RWPE2 (cell line): ENCODE results near the gene NOP10.
A peak's percentile ranks its signal among the peaks of the same experiment; 100 is the strongest.

Source experiments
- ATAC-seq: fragments of 200-7000 bp; cut with Tn5 transposase; 3 replicates; pipeline ENCODE4 v1.9.1; 2021; ENCODE audit warnings: low read depth
- DNase-seq: peaks from one replicate; pipeline ENCODE4 v3.0.0-alpha.2; 2020; ENCODE audit warnings: low spot score
- H3K27ac ChIP-seq: fragments of 450-650 bp; 2 replicates; pipeline ENCODE4 v1.5.1; 2017; ENCODE audit warnings: mild to moderate bottlenecking; ENCODE audit not compliant: poor library complexity, severe bottlenecking
- H3K27me3 ChIP-seq: fragments of 250-450 bp; sonication (Bioruptor Pico); 2 replicates; pipeline ENCODE4 v1.5.1; 2021; ENCODE audit warnings: mild to moderate bottlenecking, moderate library complexity; ENCODE audit not compliant: insufficient read depth, poor library complexity, severe bottlenecking
- H3K36me3 ChIP-seq: fragments of 250-450 bp; sonication (Bioruptor Pico); 2 replicates; pipeline ENCODE4 v1.5.1; 2020; ENCODE audit warnings: low read depth, mild to moderate bottlenecking, moderate library complexity
- H3K4me1 ChIP-seq: fragments of 250-450 bp; sonication (Bioruptor Pico); 2 replicates; pipeline ENCODE4 v1.5.1; 2021; ENCODE audit warnings: mild to moderate bottlenecking, moderate library complexity; ENCODE audit not compliant: insufficient read depth, poor library complexity, severe bottlenecking
- H3K4me3 ChIP-seq: fragments of 250-450 bp; sonication (Bioruptor Pico); 2 replicates; pipeline ENCODE4 v1.5.1; 2021; ENCODE audit warnings: mild to moderate bottlenecking, moderate library complexity; ENCODE audit not compliant: severe bottlenecking
- H3K9me3 ChIP-seq: fragments of 250-450 bp; sonication (Bioruptor Pico); 2 replicates; pipeline ENCODE4 v1.5.1; 2021; ENCODE audit warnings: mild to moderate bottlenecking, moderate library complexity; ENCODE audit not compliant: severe bottlenecking
- TF ChIP-seq, protein P1 (sequence below): fragments of 450-650 bp; IDR thresholded peaks from one replicate; pipeline ENCODE4 v1.5.1; 2017; ENCODE audit warnings: mild to moderate bottlenecking, moderate library complexity; ENCODE audit not compliant: poor library complexity, severe bottlenecking

NOP10 gene

DNA sequence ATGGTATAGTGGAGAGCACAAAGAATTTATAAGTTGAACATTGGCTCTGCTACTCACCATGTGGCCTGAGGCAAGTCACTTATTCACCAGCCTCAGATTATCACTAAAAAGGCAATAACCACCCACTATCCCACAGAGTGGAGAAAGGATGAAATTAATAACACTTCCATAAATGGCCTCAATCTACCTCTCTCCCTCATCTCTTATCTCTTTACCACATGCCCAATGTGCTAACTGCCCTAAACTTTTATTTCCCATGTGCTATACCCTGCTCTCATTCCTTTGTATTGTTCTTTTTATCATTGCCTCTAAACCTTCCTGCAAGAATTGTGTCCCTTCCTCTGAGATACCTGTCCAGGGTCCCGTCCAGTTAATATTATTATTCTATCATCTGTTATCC, 31.4 kb downstream of the NOP10 start:
- ATAC-seq (peak; percentile 33; the same call in 1 of the 3 replicates), DNase-seq (no peak)
- Histone ChIP-seq H3K27ac (no peak overlapping the region), H3K27me3 (no peaks in the 10 kb centered on the region), H3K9me3 (no peaks in the 10 kb centered on the region), H3K4me3 (no peak overlapping the region), H3K4me1 (no peaks in the 10 kb centered on the region), H3K36me3 (no peaks in the 10 kb centered on the region)
- TF ChIP-seq, protein P1, sequence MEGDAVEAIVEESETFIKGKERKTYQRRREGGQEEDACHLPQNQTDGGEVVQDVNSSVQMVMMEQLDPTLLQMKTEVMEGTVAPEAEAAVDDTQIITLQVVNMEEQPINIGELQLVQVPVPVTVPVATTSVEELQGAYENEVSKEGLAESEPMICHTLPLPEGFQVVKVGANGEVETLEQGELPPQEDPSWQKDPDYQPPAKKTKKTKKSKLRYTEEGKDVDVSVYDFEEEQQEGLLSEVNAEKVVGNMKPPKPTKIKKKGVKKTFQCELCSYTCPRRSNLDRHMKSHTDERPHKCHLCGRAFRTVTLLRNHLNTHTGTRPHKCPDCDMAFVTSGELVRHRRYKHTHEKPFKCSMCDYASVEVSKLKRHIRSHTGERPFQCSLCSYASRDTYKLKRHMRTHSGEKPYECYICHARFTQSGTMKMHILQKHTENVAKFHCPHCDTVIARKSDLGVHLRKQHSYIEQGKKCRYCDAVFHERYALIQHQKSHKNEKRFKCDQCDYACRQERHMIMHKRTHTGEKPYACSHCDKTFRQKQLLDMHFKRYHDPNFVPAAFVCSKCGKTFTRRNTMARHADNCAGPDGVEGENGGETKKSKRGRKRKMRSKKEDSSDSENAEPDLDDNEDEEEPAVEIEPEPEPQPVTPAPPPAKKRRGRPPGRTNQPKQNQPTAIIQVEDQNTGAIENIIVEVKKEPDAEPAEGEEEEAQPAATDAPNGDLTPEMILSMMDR: no peak

DNA sequence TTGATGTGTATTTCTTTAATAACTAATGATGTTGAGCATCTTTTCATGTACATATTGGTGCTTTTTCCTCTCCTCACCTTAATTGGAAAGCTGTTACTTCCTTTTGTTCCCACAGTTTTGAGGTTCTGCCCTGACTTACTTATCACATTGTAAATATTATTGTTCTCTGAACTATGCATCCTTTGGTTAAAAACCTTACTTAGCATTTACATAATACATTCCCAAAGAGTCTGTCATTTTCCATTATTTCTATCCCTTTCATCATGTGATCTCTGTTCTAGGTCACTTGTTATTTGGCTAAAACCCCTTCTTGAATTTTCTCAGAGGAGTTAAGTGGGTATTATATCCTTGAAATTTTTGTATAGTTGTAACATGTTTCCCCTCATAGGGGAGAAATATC, 38.3 kb downstream of the NOP10 start:
- ATAC-seq (peak; percentile 69), DNase-seq (no peak)
- TF ChIP-seq, protein P1: no peak
- Histone ChIP-seq H3K27ac (no peak overlapping the region), H3K36me3 (no peaks in the 10 kb centered on the region), H3K4me3 (no peak overlapping the region), H3K27me3 (no peaks in the 10 kb centered on the region), H3K4me1 (peaks cover 20% of the 10 kb centered on the region), H3K9me3 (no peaks in the 10 kb centered on the region)

DNA sequence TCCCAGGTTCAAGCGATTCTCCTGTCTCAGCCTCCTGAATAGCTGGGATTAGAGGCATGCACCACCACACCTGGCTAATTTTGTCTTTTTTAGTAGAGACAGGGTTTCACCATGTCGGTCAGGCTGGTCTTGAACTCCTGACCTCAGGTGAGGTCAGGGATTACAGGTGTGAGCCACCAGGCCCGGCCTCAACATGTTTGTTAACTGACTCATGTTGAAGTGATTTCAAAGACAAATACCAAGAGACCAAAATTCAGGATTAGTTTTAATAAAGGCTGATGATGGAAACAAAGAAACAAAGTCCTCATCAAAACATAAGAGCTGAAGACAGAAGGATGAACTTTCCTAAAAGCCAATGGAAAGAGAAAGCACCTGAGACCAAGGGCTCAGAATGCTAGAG, 41.9 kb downstream of the NOP10 start:
- no peak for DNase-seq
- Histone ChIP-seq H3K36me3 (no peaks in the 10 kb centered on the region), H3K27ac (peak overlapping the region; percentile 3), H3K4me1 (peaks cover 27% of the 10 kb centered on the region), H3K4me3 (no peak overlapping the region), H3K9me3 (no peaks in the 10 kb centered on the region), H3K27me3 (no peaks in the 10 kb centered on the region)
- TF ChIP-seq, protein P1: no peak
- ATAC-seq: peak; percentile 62

DNA sequence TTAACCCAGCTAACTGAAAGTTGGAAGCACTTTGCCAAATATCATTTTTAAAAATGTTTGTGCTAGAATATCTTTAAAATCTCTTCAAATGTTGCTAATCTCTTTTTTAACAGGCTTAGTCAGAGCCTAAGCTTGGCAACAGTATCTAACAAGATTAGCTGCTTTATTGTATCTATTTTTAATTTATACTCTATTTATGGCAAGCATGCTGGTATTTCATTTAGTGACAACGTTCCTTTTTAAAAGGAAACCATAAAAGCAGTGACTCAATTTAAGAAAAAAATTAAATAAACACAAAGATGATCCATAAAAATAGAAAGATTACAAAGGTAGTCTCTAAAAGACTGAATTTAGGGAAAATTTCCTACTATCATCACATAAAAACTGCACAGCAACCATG, 45.9 kb downstream of the NOP10 start:
- H3K4me1 ChIP-seq: peaks cover 18% of the 10 kb centered on the region
- H3K27ac ChIP-seq: no peak overlapping the region
- H3K27me3 ChIP-seq: no peaks in the 10 kb centered on the region
- H3K4me3 ChIP-seq: no peak overlapping the region
- H3K9me3 ChIP-seq: no peaks in the 10 kb centered on the region
- H3K36me3 ChIP-seq: no peaks in the 10 kb centered on the region
- DNase-seq (no peak), ATAC-seq (no peak; the same call in 2 of the 3 replicates)
- TF ChIP-seq, protein P1: no peak

DNA sequence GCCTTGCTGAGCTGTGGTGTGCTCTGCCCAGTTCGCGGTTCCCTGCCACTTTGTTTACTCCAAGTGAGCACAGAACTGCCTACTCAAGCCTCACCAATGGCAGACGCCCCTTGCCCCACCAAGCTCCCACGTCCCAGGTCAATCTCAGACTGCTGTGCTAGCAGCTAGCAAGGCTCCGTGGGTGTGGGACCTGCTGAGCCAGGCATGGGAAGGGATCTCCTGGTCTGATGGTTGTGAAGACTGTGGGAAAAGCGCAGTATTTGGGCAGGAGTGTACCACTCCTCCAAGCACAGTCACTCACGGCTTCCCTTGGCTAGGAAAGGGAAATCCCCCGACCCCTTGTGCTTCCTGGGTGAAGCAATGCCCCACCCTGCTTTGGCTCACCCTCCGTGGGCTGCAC, 50.3 kb downstream of the NOP10 start:
- DNase-seq (no peak), ATAC-seq (no peak)
- Histone ChIP-seq H3K9me3 (no peaks in the 10 kb centered on the region), H3K27ac (no peak overlapping the region), H3K4me1 (peaks cover 7% of the 10 kb centered on the region), H3K27me3 (no peaks in the 10 kb centered on the region), H3K36me3 (no peaks in the 10 kb centered on the region), H3K4me3 (no peak overlapping the region)
- TF ChIP-seq, protein P1: no peak
